SK-N-SH (cell line): ENCODE measurements around the gene UNCX. TPM values are rescaled to one million over a fixed set of nuclear protein-coding genes. Genes with fewer than 3 reads are reported as not detected.

Source experiments
- CTCF ChIA-PET: fragments of 300-600, 350-600 bp; formaldehyde crosslinking; extraction: SDS; loops from one replicate; lab custom pipeline; 2021; lab: Yijun Ruan, JAX
- POLR2A ChIA-PET: fragments of 350-600 bp; sonication (Branson Sonifier 250); formaldehyde crosslinking; extraction: SDS; loops from one replicate; lab custom pipeline; 2020; ENCODE audit warnings: antibody characterized with exemption, inconsistent platforms; lab: Yijun Ruan, JAX
- DNase-seq: peaks from one replicate; pipeline ENCODE4 v3.0.0; 2012
- H2AFZ ChIP-seq: fragments of 200-600 bp; sonication (generic); 2 replicates; pipeline ENCODE4 v1.8.1; 2016; ENCODE audit warnings: antibody characterized with exemption, mild to moderate bottlenecking, low read depth
- H3F3A ChIP-seq: fragments of 200-600 bp; sonication (generic); replicated peaks from 2 replicates; pipeline ENCODE3; 2016; ENCODE audit warnings: antibody characterized with exemption, mild to moderate bottlenecking; ENCODE audit not compliant: insufficient read depth
- H3K27ac ChIP-seq, 2 experiments: fragments of 200-500 bp in 1 of 2; fragments of 200-600 bp in 1 of 2; sonication (Bioruptor generic) in 1 of 2; sonication (generic), shearing (Covaris generic) in 1 of 2; 2 replicates each; pipeline versions ENCODE4 v1.5.1 to v1.6.1; 2014 to 2016; ENCODE audit warnings: low read depth in 2 of 2, inconsistent platforms in 1 of 2, low read length in 1 of 2, mild to moderate bottlenecking in 1 of 2, mixed read lengths in 1 of 2
- H3K27me3 ChIP-seq: fragments of 200-600 bp; sonication (generic), shearing (Covaris generic); 2 replicates; pipeline ENCODE4 v1.6.1; 2016; ENCODE audit warnings: mixed run types; ENCODE audit not compliant: insufficient read depth
- H3K36me3 ChIP-seq, 2 experiments: fragments of 200-500 bp in 1 of 2; fragments of 200-600 bp in 1 of 2; sonication (Bioruptor generic) in 1 of 2; sonication (generic) in 1 of 2; replicated peaks in 1 of 2; 2 replicates each; pipeline versions ENCODE3 to v1.5.1; 2014 to 2016; ENCODE audit warnings: low read length in 1 of 2, mild to moderate bottlenecking in 1 of 2; ENCODE audit not compliant: insufficient read depth in 2 of 2, control insufficient read depth in 1 of 2
- H3K4me1 ChIP-seq, 2 experiments: fragments of 200-500 bp in 1 of 2; fragments of 200-600 bp in 1 of 2; sonication (Bioruptor generic) in 1 of 2; sonication (generic), shearing (Covaris generic) in 1 of 2; 2 replicates each; pipeline versions ENCODE4 v1.5.1 to v1.6.1; 2014 to 2016; ENCODE audit warnings: low read depth in 1 of 2, low read length in 1 of 2, mixed run types in 1 of 2; ENCODE audit not compliant: insufficient read depth in 2 of 2, control insufficient read depth in 1 of 2
- H3K4me2 ChIP-seq: fragments of 200-600 bp; sonication (generic), shearing (Covaris generic); 2 replicates; pipeline ENCODE4 v1.6.1; 2017; ENCODE audit warnings: mixed run types
- H3K4me3 ChIP-seq, 2 experiments: fragments of 200-500 bp in 1 of 2; fragments of 200-600 bp in 1 of 2; sonication (Bioruptor generic) in 1 of 2; sonication (generic), shearing (Covaris generic) in 1 of 2; 2 replicates each; pipeline versions ENCODE4 v1.5.1 to v1.8.1; 2014 to 2016; ENCODE audit warnings: low read depth in 2 of 2, inconsistent platforms in 1 of 2, low read length in 1 of 2, mild to moderate bottlenecking in 1 of 2, mixed read lengths in 1 of 2, moderate library complexity in 1 of 2
- H3K79me2 ChIP-seq: fragments of 200-600 bp; sonication (generic); 2 replicates; pipeline ENCODE4 v1.8.1; 2017; ENCODE audit warnings: mild to moderate bottlenecking; ENCODE audit not compliant: insufficient read depth
- H3K9ac ChIP-seq: fragments of 200-600 bp; sonication (generic); 2 replicates; pipeline ENCODE4 v1.6.1; 2017; ENCODE audit warnings: mixed run types
- H3K9me2 ChIP-seq: fragments of 200-600 bp; sonication (generic); 2 replicates; pipeline ENCODE4 v1.6.1; 2017; ENCODE audit warnings: mixed run types
- H3K9me3 ChIP-seq: fragments of 200-600 bp; sonication (generic); 2 replicates; pipeline ENCODE4 v1.6.1; 2017; ENCODE audit warnings: mixed run types, mild to moderate bottlenecking, moderate library complexity
- H4K20me1 ChIP-seq: fragments of 200-600 bp; sonication (generic); 2 replicates; pipeline ENCODE4 v1.6.1; 2017; ENCODE audit warnings: mild to moderate bottlenecking, mixed run types; ENCODE audit not compliant: insufficient read depth
- EP300 ChIP-seq, 2 experiments: IDR thresholded peaks; 2 replicates each; pipeline versions ENCODE4 v1.4.0 to v1.6.1; 2012; ENCODE audit warnings: borderline replicate concordance in 1 of 2, low read depth in 1 of 2, low read length in 1 of 2
- FOSL2 ChIP-seq: IDR thresholded peaks from 2 replicates; pipeline ENCODE4 v1.4.0; 2012; ENCODE audit warnings: low read depth, mild to moderate bottlenecking, moderate library complexity, borderline replicate concordance
- GABPA ChIP-seq: IDR thresholded peaks from 2 replicates; pipeline ENCODE4 v1.4.0; 2012; ENCODE audit warnings: low read depth, mild to moderate bottlenecking
- GATA2 ChIP-seq: sonication (generic); formaldehyde crosslinking; IDR thresholded peaks from 2 replicates; pipeline ENCODE4 v1.5.0; 2020; ENCODE audit warnings: mild to moderate bottlenecking, missing genetic modification reagents
- JUND ChIP-seq: IDR thresholded peaks from 2 replicates; pipeline ENCODE4 v1.4.0; 2012
- MAX ChIP-seq: IDR thresholded peaks from 2 replicates; pipeline ENCODE4 v1.4.0; 2012; ENCODE audit warnings: low read depth
- NFIC ChIP-seq: IDR thresholded peaks from 2 replicates; pipeline ENCODE4 v1.4.0; 2012; ENCODE audit warnings: borderline replicate concordance
- PBX3 ChIP-seq: IDR thresholded peaks from 2 replicates; pipeline ENCODE4; 2012
- POLR2AphosphoS5 ChIP-seq: IDR thresholded peaks from 2 replicates; pipeline ENCODE4 v1.6.1; 2012; ENCODE audit warnings: low read depth, low read length
- RAD21 ChIP-seq: IDR thresholded peaks from 2 replicates; pipeline ENCODE4 v1.6.1; 2012; ENCODE audit warnings: mild to moderate bottlenecking, low read length
- RXRA ChIP-seq: IDR thresholded peaks from 2 replicates; pipeline ENCODE4 v1.4.0; 2012; ENCODE audit warnings: low read depth, mild to moderate bottlenecking, borderline replicate concordance
- SMC3 ChIP-seq: IDR thresholded peaks from 2 replicates; pipeline ENCODE4 v1.6.1; 2012; ENCODE audit warnings: low read depth, low read length, improper control_type of control experiment
- TAF1 ChIP-seq: IDR thresholded peaks from 2 replicates; pipeline ENCODE4 v1.6.1; 2012; ENCODE audit warnings: low read depth, mild to moderate bottlenecking, low read length, moderate library complexity, borderline replicate concordance
- TCF12 ChIP-seq: IDR thresholded peaks from 2 replicates; pipeline ENCODE4 v1.4.0; 2012
- WGBS: methylation state at CpG from one replicate; pipeline ENCODE4 v1.1.6; 2017; ENCODE audit warnings: low lambda C conversion rate; 5-methylcytosine and 5-hydroxymethylcytosine counted together
- polyA plus RNA-seq, 3 experiments: library from polyadenylated mRNA; depleted of rRNA; stranded (reverse); fragments of >200 nt; gene quantifications; 2 replicates each; pipeline ENCODE4 v1.2.3, GENCODE V29; 2012
- TF ChIP-seq, protein P1 (sequence below): IDR thresholded peaks from 2 replicates; pipeline ENCODE4 v1.4.0; 2012; ENCODE audit warnings: low read depth, borderline replicate concordance
- TF ChIP-seq, protein P2 (sequence below): fragments of 200-600 bp; sonication (generic); IDR thresholded peaks from 2 replicates; pipeline ENCODE4 v1.6.1; 2017; ENCODE audit warnings: antibody characterized with exemption, mild to moderate bottlenecking, moderate library complexity

Gene UNCX
- polyA plus RNA-seq, 1 of the 3 experiments (the other 2 are of a cell fraction) = not detected

- ChIA-PET CTCF (interaction anchor here (0.7 to 7.8 kb wide), 10 partner anchors 8 to 223 kb away, joined by 3 to 60 read pairs (median 4); no protein-coding TSS in a partner anchor), POLR2A (no interaction called here)
- H3K27ac ChIP-seq = no peak overlapping the region
- no peaks in the 10 kb centered on the region for H3K9me3 ChIP-seq
- no peaks in the 10 kb centered on the region for H3K36me3 ChIP-seq
- WGBS = 39% methylated on average over 8 of the region's 8 CpGs
- H3K27me3 ChIP-seq = peaks cover 93% of the 10 kb centered on the region
- no peak overlapping the region for H3K4me3 ChIP-seq
- H3F3A ChIP-seq = peaks cover 12% of the 10 kb centered on the region
- no peak overlapping the region for H3K9ac ChIP-seq
- H3K9me2 ChIP-seq = no peaks in the 10 kb centered on the region
- no peak for TF ChIP-seq SMC3
- TF ChIP-seq JUND = no peak
- TF ChIP-seq TAF1 = no peak
- TF ChIP-seq, protein P1, sequence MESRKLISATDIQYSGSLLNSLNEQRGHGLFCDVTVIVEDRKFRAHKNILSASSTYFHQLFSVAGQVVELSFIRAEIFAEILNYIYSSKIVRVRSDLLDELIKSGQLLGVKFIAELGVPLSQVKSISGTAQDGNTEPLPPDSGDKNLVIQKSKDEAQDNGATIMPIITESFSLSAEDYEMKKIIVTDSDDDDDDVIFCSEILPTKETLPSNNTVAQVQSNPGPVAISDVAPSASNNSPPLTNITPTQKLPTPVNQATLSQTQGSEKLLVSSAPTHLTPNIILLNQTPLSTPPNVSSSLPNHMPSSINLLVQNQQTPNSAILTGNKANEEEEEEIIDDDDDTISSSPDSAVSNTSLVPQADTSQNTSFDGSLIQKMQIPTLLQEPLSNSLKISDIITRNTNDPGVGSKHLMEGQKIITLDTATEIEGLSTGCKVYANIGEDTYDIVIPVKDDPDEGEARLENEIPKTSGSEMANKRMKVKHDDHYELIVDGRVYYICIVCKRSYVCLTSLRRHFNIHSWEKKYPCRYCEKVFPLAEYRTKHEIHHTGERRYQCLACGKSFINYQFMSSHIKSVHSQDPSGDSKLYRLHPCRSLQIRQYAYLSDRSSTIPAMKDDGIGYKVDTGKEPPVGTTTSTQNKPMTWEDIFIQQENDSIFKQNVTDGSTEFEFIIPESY = no peak
- no peak for TF ChIP-seq FOSL2
- TF ChIP-seq NFIC = no peak
- TF ChIP-seq MAX = no peak
- TF ChIP-seq, protein P2, sequence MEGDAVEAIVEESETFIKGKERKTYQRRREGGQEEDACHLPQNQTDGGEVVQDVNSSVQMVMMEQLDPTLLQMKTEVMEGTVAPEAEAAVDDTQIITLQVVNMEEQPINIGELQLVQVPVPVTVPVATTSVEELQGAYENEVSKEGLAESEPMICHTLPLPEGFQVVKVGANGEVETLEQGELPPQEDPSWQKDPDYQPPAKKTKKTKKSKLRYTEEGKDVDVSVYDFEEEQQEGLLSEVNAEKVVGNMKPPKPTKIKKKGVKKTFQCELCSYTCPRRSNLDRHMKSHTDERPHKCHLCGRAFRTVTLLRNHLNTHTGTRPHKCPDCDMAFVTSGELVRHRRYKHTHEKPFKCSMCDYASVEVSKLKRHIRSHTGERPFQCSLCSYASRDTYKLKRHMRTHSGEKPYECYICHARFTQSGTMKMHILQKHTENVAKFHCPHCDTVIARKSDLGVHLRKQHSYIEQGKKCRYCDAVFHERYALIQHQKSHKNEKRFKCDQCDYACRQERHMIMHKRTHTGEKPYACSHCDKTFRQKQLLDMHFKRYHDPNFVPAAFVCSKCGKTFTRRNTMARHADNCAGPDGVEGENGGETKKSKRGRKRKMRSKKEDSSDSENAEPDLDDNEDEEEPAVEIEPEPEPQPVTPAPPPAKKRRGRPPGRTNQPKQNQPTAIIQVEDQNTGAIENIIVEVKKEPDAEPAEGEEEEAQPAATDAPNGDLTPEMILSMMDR = no peak
- TF ChIP-seq POLR2AphosphoS5 = no peak
- TF ChIP-seq RXRA = no peak
- no peak for TF ChIP-seq EP300 (IDR thresholded peaks at IDR 0.05; ENCODE audit: borderline replicate concordance in 1 of 2, low read depth in 1 of 2, low read length in 1 of 2)
- TF ChIP-seq RAD21 = no peak
- no peak for TF ChIP-seq GATA2 (CRISPR knock-in tag)
- TF ChIP-seq TCF12 = no peak
- no peak for TF ChIP-seq GABPA
- no peak for TF ChIP-seq PBX3
- no peaks in the 10 kb centered on the region for H3K79me2 ChIP-seq
- H3K4me1 ChIP-seq = no peaks in the 10 kb centered on the region
- no peak overlapping the region for H2AFZ ChIP-seq
- DNase-seq = no peak
- no peak overlapping the region for H3K4me2 ChIP-seq
- peaks cover 44% of the 10 kb centered on the region for H4K20me1 ChIP-seq
Measured at GRCh38 chr7:1250901-1251300, 18.2 kb downstream of the UNCX start.
